Retinal pigment epithelial cell (primary cell): Measurements from ENCODE around the gene ESPL1.

ENCODE experiments used
- DNase-seq: peaks from one replicate; pipeline ENCODE4 v3.0.0-alpha.2; 2010; ENCODE audit warnings: low read depth
- H3K4me3 ChIP-seq: 2 replicates; pipeline ENCODE4 v1.5.1; 2011; ENCODE audit warnings: mild to moderate bottlenecking, low read length, control low read depth, moderate library complexity
- TF ChIP-seq, protein P1 (sequence below): conservative IDR thresholded peaks from 2 replicates; pipeline ENCODE4 v1.5.1; 2011; ENCODE audit warnings: low read depth, low read length, control low read depth, inconsistent platforms

The ESPL1 gene

DNA sequence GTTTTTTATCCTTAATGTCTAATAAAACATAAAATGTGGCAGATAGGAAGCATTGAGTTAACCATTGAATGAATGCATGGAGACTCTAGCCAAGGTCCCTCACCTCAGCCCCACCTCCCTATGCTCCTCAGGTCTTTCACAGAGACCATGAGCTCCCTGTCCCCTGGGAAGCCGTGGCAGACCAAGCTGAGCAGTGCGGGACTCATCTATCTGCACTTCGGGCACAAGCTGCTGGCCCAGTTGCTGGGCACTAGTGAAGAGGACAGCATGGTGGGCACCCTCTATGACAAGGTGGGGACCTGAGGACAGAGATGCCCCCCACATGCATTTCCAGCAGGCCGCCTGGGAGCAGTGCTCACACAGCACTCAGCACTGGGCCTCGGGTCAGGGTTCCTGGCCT, 34.8 kb downstream of the ESPL1 start:
- TF ChIP-seq, protein P1, sequence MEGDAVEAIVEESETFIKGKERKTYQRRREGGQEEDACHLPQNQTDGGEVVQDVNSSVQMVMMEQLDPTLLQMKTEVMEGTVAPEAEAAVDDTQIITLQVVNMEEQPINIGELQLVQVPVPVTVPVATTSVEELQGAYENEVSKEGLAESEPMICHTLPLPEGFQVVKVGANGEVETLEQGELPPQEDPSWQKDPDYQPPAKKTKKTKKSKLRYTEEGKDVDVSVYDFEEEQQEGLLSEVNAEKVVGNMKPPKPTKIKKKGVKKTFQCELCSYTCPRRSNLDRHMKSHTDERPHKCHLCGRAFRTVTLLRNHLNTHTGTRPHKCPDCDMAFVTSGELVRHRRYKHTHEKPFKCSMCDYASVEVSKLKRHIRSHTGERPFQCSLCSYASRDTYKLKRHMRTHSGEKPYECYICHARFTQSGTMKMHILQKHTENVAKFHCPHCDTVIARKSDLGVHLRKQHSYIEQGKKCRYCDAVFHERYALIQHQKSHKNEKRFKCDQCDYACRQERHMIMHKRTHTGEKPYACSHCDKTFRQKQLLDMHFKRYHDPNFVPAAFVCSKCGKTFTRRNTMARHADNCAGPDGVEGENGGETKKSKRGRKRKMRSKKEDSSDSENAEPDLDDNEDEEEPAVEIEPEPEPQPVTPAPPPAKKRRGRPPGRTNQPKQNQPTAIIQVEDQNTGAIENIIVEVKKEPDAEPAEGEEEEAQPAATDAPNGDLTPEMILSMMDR = no peak
- no peak for DNase-seq
- no peak overlapping the region for H3K4me3 ChIP-seq

DNA sequence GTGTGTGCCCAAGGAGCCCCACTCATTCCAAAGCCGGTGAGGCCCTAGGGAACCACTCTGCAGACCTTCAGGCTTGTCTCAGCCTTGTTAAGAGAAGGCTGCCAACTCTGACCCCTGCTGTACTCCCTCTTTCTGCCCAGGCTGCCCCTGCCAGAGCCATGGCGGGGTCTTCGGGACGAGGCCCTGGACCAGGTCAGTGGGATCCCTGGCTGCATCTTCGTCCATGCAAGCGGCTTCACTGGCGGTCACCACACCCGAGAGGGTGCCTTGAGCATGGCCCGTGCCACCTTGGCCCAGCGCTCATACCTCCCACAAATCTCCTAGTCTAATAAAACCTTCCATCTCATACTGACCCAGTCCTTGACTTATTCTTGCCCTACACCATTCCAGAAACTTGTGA, 38.7 kb downstream of the ESPL1 start:
- DNase-seq = no peak
- TF ChIP-seq, protein P1 = no peak
- H3K4me3 ChIP-seq = no peak overlapping the region

DNA sequence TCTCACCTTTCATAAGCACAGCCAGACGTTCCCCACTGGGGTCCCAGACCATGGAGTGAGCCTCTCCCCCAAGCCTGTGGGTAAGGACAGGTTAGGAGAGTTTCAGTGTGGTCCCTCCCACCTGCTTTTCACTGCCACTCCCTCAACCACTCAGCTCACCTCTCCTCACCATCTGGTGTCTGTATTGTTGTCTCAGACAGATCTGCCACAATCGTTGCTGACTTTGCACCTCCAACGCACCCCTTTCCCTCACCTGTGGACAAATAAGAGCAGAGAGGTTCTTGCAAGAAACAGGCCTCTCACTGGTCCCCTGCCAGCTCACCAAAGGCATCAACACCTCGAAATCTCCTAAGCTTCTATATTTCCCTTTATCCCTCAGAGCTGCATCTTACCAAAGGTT, 40.2 kb downstream of the ESPL1 start:
- TF ChIP-seq, protein P1 = no peak
- H3K4me3 ChIP-seq = no peak overlapping the region
- DNase-seq = no peak

DNA sequence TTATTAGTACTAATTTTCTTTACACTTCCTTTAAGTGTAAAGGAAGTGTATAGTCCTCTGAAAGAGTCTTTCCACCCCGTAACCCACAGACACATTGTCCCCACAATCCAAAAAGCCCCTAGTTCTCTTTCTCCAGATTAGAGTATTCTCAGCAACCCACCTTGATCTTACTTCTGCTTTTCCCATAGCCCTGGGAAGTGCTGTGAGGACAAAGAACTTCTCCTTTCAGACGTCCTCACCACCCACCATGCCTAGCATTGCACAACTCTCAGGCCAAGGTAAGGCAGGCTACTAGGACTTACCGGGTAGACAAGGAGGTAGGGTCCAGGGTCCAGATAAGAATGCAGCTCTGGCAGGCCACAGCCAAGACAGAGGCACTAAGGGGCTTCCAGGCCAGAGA, 45.9 kb downstream of the ESPL1 start:
- H3K4me3 ChIP-seq = no peak overlapping the region

DNA sequence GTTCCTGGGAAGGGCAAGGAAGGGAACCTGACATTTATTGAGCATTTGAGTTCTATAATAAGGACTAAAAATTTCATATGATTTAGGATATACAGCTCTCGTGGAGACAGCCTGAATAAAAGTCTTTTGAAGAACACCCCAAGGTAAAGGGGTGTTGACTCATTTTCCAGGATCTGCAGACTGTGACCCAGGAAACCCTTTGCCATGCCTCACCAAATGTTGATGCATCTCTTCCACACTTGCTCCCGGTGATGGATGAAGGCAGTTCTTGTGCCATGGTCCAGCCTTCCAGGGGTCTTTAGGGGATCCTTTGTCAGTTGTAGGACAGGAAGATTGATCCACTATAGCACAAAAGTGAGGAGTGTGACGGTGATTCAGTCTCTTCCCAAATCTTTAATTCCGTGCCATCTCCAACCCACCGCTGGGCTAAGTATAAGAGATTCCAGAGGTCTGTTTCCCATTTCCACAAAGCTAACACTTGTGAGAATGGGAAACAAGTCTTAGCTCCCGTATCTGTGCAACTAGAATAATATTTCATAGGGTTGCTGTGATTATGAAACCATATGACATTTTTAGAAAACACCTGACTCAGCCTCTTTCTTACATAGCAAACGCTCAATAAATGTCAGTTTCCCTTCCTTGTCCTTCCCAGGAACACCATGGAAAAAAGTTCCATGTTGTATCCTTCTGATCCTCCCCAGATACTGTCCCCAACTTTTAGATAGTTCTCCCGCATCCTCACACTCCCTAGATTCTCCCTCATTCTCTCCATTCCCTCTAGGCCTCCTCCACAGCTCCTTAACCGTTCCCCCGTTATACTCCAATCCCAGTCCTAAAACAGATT, 52.5 kb downstream of the ESPL1 start:
- DNase-seq = no peak
- H3K4me3 ChIP-seq = peak overlapping the region; percentile 97
- TF ChIP-seq, protein P1 = no peak

More for the DNA sequence above, 45.9 kb downstream of the ESPL1 start:
- TF ChIP-seq, protein P1 = no peak
- no peak for DNase-seq

DNA sequence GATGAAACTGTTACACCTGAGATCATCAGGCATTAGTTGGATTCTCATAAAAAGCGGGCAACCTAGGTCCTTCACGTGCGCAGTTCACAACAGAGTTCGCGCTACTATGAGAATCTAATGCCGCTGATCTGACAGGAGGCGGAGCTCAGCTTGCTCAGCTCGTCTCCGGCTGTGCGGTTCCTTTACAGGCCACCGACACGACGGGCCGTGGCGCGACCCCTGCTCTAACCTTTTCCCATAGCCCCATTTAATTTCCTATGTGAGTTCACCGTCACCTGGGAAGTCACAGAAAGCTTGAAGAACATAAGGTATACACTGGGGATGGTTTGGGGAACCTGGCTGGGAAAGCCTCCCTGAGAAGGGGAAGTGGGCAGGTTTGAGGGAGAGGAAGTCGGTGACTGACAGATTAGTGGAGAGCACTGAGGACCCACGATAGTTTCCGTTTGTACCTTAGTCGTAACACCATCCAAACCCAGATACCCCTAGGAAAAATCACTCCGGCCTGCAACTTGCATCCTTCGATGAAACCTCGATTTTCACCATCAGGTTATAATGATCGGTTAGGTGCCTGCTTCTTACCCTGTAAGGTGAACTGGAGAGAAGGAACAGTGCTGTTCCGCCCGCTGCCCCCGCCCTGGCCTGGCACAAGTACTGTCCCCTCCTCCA, 56.1 kb downstream of the ESPL1 start:
- TF ChIP-seq, protein P1 = peak; percentile 1
- peak overlapping the region; percentile 49 for H3K4me3 ChIP-seq
- no peak for DNase-seq
